Omental fat pad (tissue), 4 donors: ENCODE measurements around the gene SOX12. TPM values are rescaled to one million over a fixed set of nuclear protein-coding genes. Genes with fewer than 3 reads are reported as not detected.
"Not testable (repeated sequence)": the region's sequence is repeated elsewhere in the genome, so short reads cannot be mapped to it uniquely, and the experiment has no call there.

Experiments used
- ATAC-seq: fragments of 150-250 bp; one replicate; pipeline ENCODE4 v1.9.1; 2016; ENCODE audit warnings: mild to moderate bottlenecking, moderate library complexity; ENCODE audit not compliant: low FRiP score
- DNase-seq: peaks from one replicate; pipeline ENCODE4 v3.0.0-alpha.2; 2019; ENCODE audit warnings: low spot score
- CTCF ChIP-seq, 3 donors: fragments of 450-650 bp; IDR thresholded peaks; one replicate each; pipeline ENCODE4 v1.5.1; 2016 to 2017; ENCODE audit warnings: antibody characterized with exemption in 3 of 3, mild to moderate bottlenecking in 3 of 3, moderate library complexity in 2 of 3
- total RNA-seq, 4 donors: library from RNA; depleted of rRNA; stranded (reverse); fragments of >200 nt; gene quantifications; one replicate each; pipeline ENCODE4 v1.1.0, GENCODE V29; 2016

SOX12 gene
- total RNA-seq, 4 donors from 2014 or later = 2.0 to 3.3 (median 2.5) TPM

GRCh38 chr20:354298-354977, 29.1 kb downstream of the SOX12 start:
- peak in 2 of 3 donors; percentile 31 to 65 for TF ChIP-seq CTCF (IDR thresholded peaks at IDR 0.05)
- DNase-seq (peak; percentile 48), ATAC-seq (peak; percentile 88)

GRCh38 chr20:356154-356553, 30.8 kb downstream of the SOX12 start:
- ATAC-seq, DNase-seq: not testable (repeated sequence)

- DNase-seq (no peak), ATAC-seq (no peak)
- no peak for TF ChIP-seq CTCF (IDR thresholded peaks at IDR 0.05)
Observed at GRCh38 chr20:356745-357144, 31.4 kb downstream of the SOX12 start.

- no peak for DNase-seq
- TF ChIP-seq CTCF (IDR thresholded peaks at IDR 0.05) = no peak
- no peak for ATAC-seq
Observed at GRCh38 chr20:358891-359555, 33.7 kb downstream of the SOX12 start.

- ATAC-seq (no peak), DNase-seq (no peak)
- TF ChIP-seq CTCF (IDR thresholded peaks at IDR 0.05) = no peak
Observed at GRCh38 chr20:361561-361960, 36.2 kb downstream of the SOX12 start.

GRCh38 chr20:362271-363254, 37.2 kb downstream of the SOX12 start:
- no peak for TF ChIP-seq CTCF (IDR thresholded peaks at IDR 0.05)
- DNase-seq = peak; percentile 55

More at GRCh38 chr20:362271-363254, 37.2 kb downstream of the SOX12 start:
- ATAC-seq = peak; percentile 61
